HEK293T (cell line): ENCODE data around the gene RELCH.

Experiments used
- CTCF ChIA-PET: fragments of 350-600 bp; formaldehyde crosslinking; extraction: SDS; loops from one replicate; lab custom pipeline; 2021; ENCODE audit warnings: antibody characterized with exemption, inconsistent platforms; lab: Yijun Ruan, JAX
- POLR2A ChIA-PET: fragments of 350-600 bp; formaldehyde crosslinking; extraction: SDS; loops from one replicate; lab custom pipeline; 2020; ENCODE audit warnings: antibody characterized with exemption, inconsistent platforms; lab: Yijun Ruan, JAX
- DNase-seq: peaks from one replicate; pipeline ENCODE4 v3.0.0; 2012; ENCODE audit warnings: mixed read lengths; ENCODE audit errors: extremely low spot score
- ARNT ChIP-seq: fragments of 450-650 bp; IDR thresholded peaks from 2 replicates; pipeline ENCODE4 v1.6.1; 2017; ENCODE audit warnings: mild to moderate bottlenecking
- BHLHE40 ChIP-seq: fragments of 450-650 bp; IDR thresholded peaks from 2 replicates; pipeline ENCODE4 v1.6.1; 2016; ENCODE audit warnings: mild to moderate bottlenecking, moderate library complexity, borderline replicate concordance
- CTBP1 ChIP-seq: fragments of 450-650 bp; IDR thresholded peaks from 2 replicates; pipeline ENCODE4 v1.6.1; 2016; ENCODE audit warnings: borderline replicate concordance
- ELF4 ChIP-seq: fragments of 450-650 bp; IDR thresholded peaks from 2 replicates; pipeline ENCODE4 v1.6.1; 2017; ENCODE audit warnings: antibody characterized with exemption
- FOXA1 ChIP-seq: fragments of 450-650 bp; IDR thresholded peaks from 2 replicates; pipeline ENCODE4 v1.6.1; 2016; ENCODE audit warnings: mild to moderate bottlenecking
- FOXK2 ChIP-seq: fragments of 450-650 bp; IDR thresholded peaks from 2 replicates; pipeline ENCODE4 v1.6.1; 2016; ENCODE audit warnings: mild to moderate bottlenecking
- FOXM1 ChIP-seq: fragments of 450-650 bp; IDR thresholded peaks from 2 replicates; pipeline ENCODE4 v1.6.1; 2017; ENCODE audit warnings: mild to moderate bottlenecking, borderline replicate concordance
- HDGF ChIP-seq: fragments of 450-650 bp; IDR thresholded peaks from 2 replicates; pipeline ENCODE4 v1.6.1; 2017; ENCODE audit warnings: antibody characterized with exemption, borderline replicate concordance
- L3MBTL2 ChIP-seq: fragments of 450-650 bp; conservative IDR thresholded peaks from 2 replicates; pipeline ENCODE4 v1.6.1; 2016; ENCODE audit warnings: mild to moderate bottlenecking
- LEF1 ChIP-seq: fragments of 450-650 bp; IDR thresholded peaks from 2 replicates; pipeline ENCODE4 v1.6.1; 2017; ENCODE audit warnings: mild to moderate bottlenecking, borderline replicate concordance
- NFRKB ChIP-seq: fragments of 450-650 bp; IDR thresholded peaks from 2 replicates; pipeline ENCODE4 v1.6.1; 2016; ENCODE audit warnings: mild to moderate bottlenecking, moderate library complexity
- SP1 ChIP-seq: fragments of 450-650 bp; IDR thresholded peaks from 2 replicates; pipeline ENCODE4 v1.6.1; 2017
- SUZ12 ChIP-seq: fragments of 450-650 bp; IDR thresholded peaks from 2 replicates; pipeline ENCODE4 v1.6.1; 2016; ENCODE audit warnings: mild to moderate bottlenecking
- TARDBP ChIP-seq: fragments of 450-650 bp; IDR thresholded peaks from 2 replicates; pipeline ENCODE4 v1.6.1; 2016
- ZNF384 ChIP-seq: fragments of 450-650 bp; IDR thresholded peaks from 2 replicates; pipeline ENCODE4 v1.6.1; 2016
- TF ChIP-seq, protein P1 (sequence below): fragments of 450-650 bp; IDR thresholded peaks from 2 replicates; pipeline ENCODE4 v1.6.1; 2016

Gene RELCH

DNA sequence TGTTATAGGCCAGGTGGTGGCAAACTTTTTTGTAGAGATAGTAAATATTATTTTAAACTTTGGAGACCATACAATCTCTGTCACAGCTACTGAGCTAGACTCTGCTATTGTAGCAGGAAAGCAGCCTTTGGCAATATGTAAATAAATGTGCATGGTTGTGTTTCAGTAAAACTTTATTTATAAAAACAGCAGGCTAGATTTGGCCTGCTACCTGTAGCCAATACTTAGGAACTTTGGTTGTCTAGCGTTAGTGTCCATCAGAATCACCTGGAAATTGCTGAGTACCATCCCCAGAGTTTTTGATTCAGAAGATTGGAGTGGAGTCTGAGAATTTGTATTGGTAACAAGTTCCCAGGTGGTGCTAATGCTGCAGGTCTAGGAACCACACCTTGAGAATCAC lies 114.3 kb downstream of the RELCH start:
- CTCF ChIA-PET = no interaction called here
- POLR2A ChIA-PET = no interaction called here
- DNase-seq = no peak

DNA sequence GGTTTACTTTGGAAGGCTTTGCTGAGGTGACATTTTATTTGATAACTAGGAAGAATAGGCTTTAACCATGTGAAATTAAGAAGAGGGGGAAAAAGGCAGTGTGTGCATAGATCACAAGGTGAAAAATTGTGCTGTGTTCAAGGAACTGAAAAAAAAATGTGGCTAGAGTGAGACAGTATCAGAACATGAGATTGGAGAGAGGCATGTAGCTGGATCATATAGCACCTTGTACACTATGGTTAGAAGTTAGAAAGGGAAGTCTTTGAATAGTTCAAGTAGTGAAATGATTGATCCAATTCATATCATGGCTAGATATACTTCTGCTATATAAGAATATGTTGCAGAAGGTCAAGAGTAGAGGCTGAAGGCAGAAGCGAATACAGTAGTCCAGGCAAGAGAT lies 125.8 kb downstream of the RELCH start:
- TF ChIP-seq L3MBTL2 = no peak
- TF ChIP-seq ZNF384 = no peak
- TF ChIP-seq BHLHE40 = no peak
- no peak for TF ChIP-seq HDGF
- TF ChIP-seq TARDBP = no peak
- no peak for TF ChIP-seq FOXM1
- TF ChIP-seq, protein P1, sequence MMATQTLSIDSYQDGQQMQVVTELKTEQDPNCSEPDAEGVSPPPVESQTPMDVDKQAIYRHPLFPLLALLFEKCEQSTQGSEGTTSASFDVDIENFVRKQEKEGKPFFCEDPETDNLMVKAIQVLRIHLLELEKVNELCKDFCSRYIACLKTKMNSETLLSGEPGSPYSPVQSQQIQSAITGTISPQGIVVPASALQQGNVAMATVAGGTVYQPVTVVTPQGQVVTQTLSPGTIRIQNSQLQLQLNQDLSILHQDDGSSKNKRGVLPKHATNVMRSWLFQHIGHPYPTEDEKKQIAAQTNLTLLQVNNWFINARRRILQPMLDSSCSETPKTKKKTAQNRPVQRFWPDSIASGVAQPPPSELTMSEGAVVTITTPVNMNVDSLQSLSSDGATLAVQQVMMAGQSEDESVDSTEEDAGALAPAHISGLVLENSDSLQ = no peak
- TF ChIP-seq FOXA1 = no peak
- no peak for TF ChIP-seq SP1
- no peak for TF ChIP-seq CTBP1
- no peak for TF ChIP-seq ELF4
- TF ChIP-seq SUZ12 = no peak
- no peak for TF ChIP-seq NFRKB
- TF ChIP-seq ARNT = no peak
- DNase-seq = no peak
- POLR2A ChIA-PET = no interaction called here
- CTCF ChIA-PET = interaction anchor here (0.7 kb wide), 1 partner anchor 549 kb away, joined by 3 read pairs; no protein-coding TSS in a partner anchor

More for the DNA sequence above, 114.3 kb downstream of the RELCH start:
- no peak for TF ChIP-seq HDGF
- no peak for TF ChIP-seq TARDBP
- TF ChIP-seq CTBP1 = no peak
- no peak for TF ChIP-seq FOXA1
- TF ChIP-seq ARNT = no peak
- TF ChIP-seq, protein P1 = no peak

DNA sequence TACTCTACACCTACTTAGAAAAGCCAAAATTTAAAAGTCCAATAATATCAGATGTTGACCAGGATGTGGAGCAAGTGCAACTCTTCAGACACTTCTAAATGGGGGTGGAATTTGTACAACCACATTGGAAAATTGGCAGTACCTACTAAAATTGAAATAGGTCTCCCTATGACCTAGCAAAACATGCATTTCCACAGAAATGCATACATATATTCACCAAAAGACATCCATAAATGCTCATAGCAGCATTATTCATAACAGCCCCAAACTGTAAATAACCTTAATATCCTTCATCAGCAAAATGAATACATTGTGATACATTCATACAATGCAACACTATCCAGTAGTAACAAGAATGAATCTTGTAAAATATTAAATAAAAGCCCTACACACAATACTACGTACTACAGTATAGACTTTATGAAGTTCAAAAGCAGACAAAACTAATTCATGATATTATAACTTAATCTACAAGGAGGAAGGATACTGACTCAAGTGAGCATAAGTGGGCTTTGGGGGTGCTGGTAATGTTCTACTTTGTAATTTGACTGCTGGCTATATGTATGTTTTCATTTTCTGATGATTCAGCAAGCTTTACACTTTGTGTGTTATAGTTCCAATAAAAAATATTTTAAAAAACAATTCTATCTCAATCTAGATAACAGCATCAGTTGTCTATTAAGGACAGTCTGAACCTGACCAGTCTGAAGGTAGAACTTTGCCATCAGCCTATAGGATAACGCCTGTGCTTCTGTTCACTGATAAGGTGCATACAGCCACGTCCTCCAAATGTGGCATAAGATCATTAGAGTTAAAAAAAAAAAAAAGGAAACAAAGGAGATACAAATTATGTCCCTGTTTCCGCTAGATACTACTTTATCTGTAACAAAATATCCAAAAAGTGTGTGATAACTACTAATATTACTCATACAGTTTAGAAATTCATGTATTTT lies 131.4 kb downstream of the RELCH start:
- CTCF ChIA-PET = interaction anchor here (0.6 kb wide), 1 partner anchor 50 kb away, joined by 3 read pairs; no protein-coding TSS in a partner anchor
- no peak for TF ChIP-seq NFRKB
- POLR2A ChIA-PET = no interaction called here
- DNase-seq = no peak

DNA sequence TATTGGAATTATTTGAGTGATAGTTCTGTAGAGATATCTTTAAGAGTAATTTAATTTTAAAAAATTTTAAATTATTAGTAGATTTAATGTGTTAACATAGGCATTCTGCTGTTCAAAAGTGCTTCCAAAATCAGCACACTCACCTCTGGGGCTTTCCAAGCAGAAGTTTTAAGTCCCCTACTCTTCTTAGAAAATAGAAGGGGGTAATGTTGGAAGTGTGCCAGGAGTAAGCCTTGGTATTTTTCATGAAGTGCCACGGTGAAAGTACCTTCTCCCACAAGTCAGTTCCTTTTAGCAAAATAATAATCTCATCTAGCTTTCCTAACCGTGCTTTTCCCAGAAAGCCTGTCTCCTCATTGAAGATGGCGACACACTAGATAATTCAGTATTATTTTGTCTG lies 134.1 kb downstream of the RELCH start:
- DNase-seq = no peak
- ChIA-PET CTCF (no interaction called here), POLR2A (no interaction called here)
- TF ChIP-seq FOXA1 = no peak
- no peak for TF ChIP-seq CTBP1
- TF ChIP-seq ARNT = no peak
- no peak for TF ChIP-seq NFRKB
- TF ChIP-seq LEF1 = no peak
- TF ChIP-seq, protein P1 = no peak
- no peak for TF ChIP-seq ZNF384
- no peak for TF ChIP-seq FOXK2
- TF ChIP-seq L3MBTL2 = no peak
- TF ChIP-seq SP1 = no peak
- no peak for TF ChIP-seq SUZ12
- TF ChIP-seq BHLHE40 = no peak
- no peak for TF ChIP-seq TARDBP

DNA sequence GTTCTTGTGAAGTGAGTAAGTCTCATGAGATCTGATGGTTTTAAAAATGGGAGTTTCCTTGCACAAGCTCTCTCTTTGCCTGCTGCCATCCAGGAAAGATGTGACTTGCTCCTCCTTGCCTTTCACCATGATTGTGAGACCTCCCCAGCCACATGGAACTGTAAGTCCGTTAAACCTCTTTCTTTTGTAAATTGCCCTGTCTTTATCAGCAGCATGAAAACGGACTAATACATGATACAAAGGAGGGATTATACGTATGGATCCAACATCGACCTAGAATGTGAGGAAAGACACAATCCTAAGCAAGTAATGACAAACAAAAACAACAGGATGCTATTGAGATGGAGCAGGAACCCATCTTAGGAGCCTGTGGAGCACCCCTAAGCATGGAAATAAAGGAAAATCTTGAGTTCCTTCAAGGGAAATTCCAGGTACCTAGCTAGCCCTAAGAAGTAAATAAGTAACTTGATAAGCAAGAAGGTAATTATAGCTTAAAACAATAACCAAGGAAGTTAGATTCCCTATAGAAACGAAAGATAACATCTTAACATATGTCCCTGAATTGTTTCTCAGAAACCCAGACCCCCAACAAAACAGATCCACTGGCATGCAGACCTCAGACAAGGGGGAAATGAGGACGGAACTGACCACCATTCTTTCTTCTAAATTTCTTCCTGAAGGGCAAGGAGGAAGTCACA lies 136.6 kb downstream of the RELCH start:
- POLR2A ChIA-PET = no interaction called here
- TF ChIP-seq CTBP1 (no peak), ARNT (no peak), TARDBP (no peak), BHLHE40 (no peak), NFRKB (no peak), ELF4 (no peak), FOXK2 (no peak), ZNF384 (no peak), FOXA1 (no peak), FOXM1 (no peak), LEF1 (no peak), HDGF (no peak), SUZ12 (no peak), L3MBTL2 (no peak), SP1 (no peak)
- TF ChIP-seq, protein P1 = no peak
- CTCF ChIA-PET = no interaction called here
- DNase-seq = no peak
